ENCODE measurements around the gene CSNK1G1.

The CSNK1G1 gene

GRCh38 chr15:64264502-64264901 is 91.5 kb downstream of the CSNK1G1 start:
- Histone ChIP-seq H3K36me3 (ENCODE audit: control insufficient read depth, insufficient read depth, low read length) (no peaks in the 10 kb centered on the region), H3K27me3 (replicated peaks; ENCODE audit: control insufficient read depth, insufficient read depth, low read length) (no peaks in the 10 kb centered on the region), H3K4me3 (replicated peaks; ENCODE audit: low read depth, low read length) (no peak overlapping the region)
- DNase-seq (ENCODE audit: extremely low read depth, insufficient read length) = no peak
- TF ChIP-seq CTCF (IDR thresholded peaks at IDR 0.05; ENCODE audit: insufficient read depth, low read length, poor library complexity, severe bottlenecking) = no peak

GRCh38 chr15:64263567-64263966 is 92.4 kb downstream of the CSNK1G1 start:
- TF ChIP-seq CTCF (IDR thresholded peaks at IDR 0.05; ENCODE audit: insufficient read depth, low read length, poor library complexity, severe bottlenecking) = no peak

GRCh38 chr15:64256051-64256450 is 99.9 kb downstream of the CSNK1G1 start:
- DNase-seq (ENCODE audit: extremely low read depth, insufficient read length) = no peak
- TF ChIP-seq CTCF (IDR thresholded peaks at IDR 0.05; ENCODE audit: insufficient read depth, low read length, poor library complexity, severe bottlenecking) = no peak
- H3K27me3 ChIP-seq (replicated peaks; ENCODE audit: control insufficient read depth, insufficient read depth, low read length) = no peaks in the 10 kb centered on the region
- H3K4me3 ChIP-seq (replicated peaks; ENCODE audit: low read depth, low read length) = no peak overlapping the region
- no peaks in the 10 kb centered on the region for H3K36me3 ChIP-seq (ENCODE audit: control insufficient read depth, insufficient read depth, low read length)

More at GRCh38 chr15:64263567-64263966, 92.4 kb downstream of the CSNK1G1 start:
- no peak for DNase-seq (ENCODE audit: extremely low read depth, insufficient read length)
- Histone ChIP-seq H3K27me3 (replicated peaks; ENCODE audit: control insufficient read depth, insufficient read depth, low read length) (no peaks in the 10 kb centered on the region), H3K4me3 (replicated peaks; ENCODE audit: low read depth, low read length) (no peak overlapping the region), H3K36me3 (ENCODE audit: control insufficient read depth, insufficient read depth, low read length) (no peaks in the 10 kb centered on the region)

DNA sequence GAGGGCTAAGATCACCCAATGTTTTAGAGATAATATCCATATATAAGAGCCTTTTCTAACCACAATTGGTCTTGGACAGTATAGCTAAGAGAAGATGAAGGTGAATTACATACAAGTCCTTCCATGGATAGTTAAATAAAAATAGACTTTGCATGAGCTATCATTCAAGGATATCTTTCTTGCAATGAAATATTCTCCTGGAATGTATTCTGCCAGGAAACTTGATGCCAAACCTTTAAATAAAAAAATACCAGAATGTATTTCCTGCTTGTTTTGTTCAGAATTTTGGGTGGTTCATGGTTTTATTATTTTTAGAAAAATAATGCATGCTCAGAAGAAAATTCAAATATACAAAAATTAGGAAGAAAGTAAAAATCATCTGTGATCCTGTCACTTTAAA is 104.3 kb downstream of the CSNK1G1 start:
- DNase-seq (ENCODE audit: extremely low read depth, insufficient read length) = no peak
- no peak overlapping the region for H3K4me3 ChIP-seq (replicated peaks; ENCODE audit: low read depth, low read length)
- TF ChIP-seq CTCF (IDR thresholded peaks at IDR 0.05; ENCODE audit: insufficient read depth, low read length, poor library complexity, severe bottlenecking) = no peak
- no peaks in the 10 kb centered on the region; the same call in 1 of the 2 replicates for H3K36me3 ChIP-seq (ENCODE audit: control insufficient read depth, insufficient read depth, low read length)
- no peaks in the 10 kb centered on the region for H3K27me3 ChIP-seq (replicated peaks; ENCODE audit: control insufficient read depth, insufficient read depth, low read length)

DNA sequence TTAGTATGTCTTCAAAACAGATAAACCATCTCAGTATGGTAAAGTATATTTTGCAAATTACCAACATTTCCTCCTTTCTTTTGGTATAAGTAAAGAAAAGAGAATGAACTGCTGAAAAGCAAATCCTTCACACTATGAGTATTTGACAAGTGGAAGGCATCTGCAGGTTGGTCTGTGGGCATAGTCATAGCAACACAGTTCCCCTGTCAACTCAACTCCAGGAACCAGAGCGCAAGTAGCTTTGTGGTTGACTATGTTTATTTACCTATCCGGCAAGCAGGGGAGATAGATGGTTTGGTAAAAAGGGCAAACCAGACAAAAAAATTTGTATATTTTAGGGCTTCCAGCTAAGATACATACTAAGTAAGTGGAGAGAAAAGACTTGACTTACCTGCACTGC is 104.9 kb downstream of the CSNK1G1 start:
- Histone ChIP-seq H3K27me3 (replicated peaks; ENCODE audit: control insufficient read depth, insufficient read depth, low read length) (no peaks in the 10 kb centered on the region), H3K36me3 (ENCODE audit: control insufficient read depth, insufficient read depth, low read length) (no peaks in the 10 kb centered on the region; the same call in 1 of the 2 replicates), H3K4me3 (replicated peaks; ENCODE audit: low read depth, low read length) (no peak overlapping the region)
- no peak for TF ChIP-seq CTCF (IDR thresholded peaks at IDR 0.05; ENCODE audit: insufficient read depth, low read length, poor library complexity, severe bottlenecking)
- DNase-seq (ENCODE audit: extremely low read depth, insufficient read length) = no peak

Data from GM06990 (cell line).